Tibial nerve (tissue), 3 donors: ENCODE data around the gene SIPA1L2.

ENCODE experiments used
- CTCF ChIP-seq, 5 experiments: fragments of 200-600 bp in 3 of 5; fragments of 450-650 bp in 2 of 5; sonication (generic) in 3 of 5; IDR thresholded peaks; one replicate each; pipeline ENCODE4 v1.5.1; 2016 to 2019; ENCODE audit warnings: antibody characterized with exemption in 5 of 5, mild to moderate bottlenecking in 3 of 5, moderate library complexity in 2 of 5
- POLR2A ChIP-seq, 2 donors: fragments of 450-650 bp; IDR thresholded peaks; one replicate each; pipeline ENCODE4 v1.6.1; 2017; ENCODE audit warnings: antibody characterized with exemption in 2 of 2, mild to moderate bottlenecking in 2 of 2, moderate library complexity in 2 of 2

GRCh38 chr1:232587141-232588008 lies 42.6 kb downstream of the SIPA1L2 start:
- no peak for TF ChIP-seq POLR2A (IDR thresholded peaks at IDR 0.05)
- no peak for TF ChIP-seq CTCF (IDR thresholded peaks at IDR 0.05)
